ENCODE results near the gene PARP11.

- TF ChIP-seq CTCF (IDR thresholded peaks at IDR 0.05; ENCODE audit: insufficient read depth, low read length) (no peak), POLR2AphosphoS5 (IDR thresholded peaks at IDR 0.05; ENCODE audit: low read depth) (no peak), GABPA (IDR thresholded peaks at IDR 0.05; ENCODE audit: low read depth) (no peak), SPI1 (IDR thresholded peaks at IDR 0.05; ENCODE audit: borderline replicate concordance, low read depth) (no peak)
- TF ChIP-seq, protein P1, sequence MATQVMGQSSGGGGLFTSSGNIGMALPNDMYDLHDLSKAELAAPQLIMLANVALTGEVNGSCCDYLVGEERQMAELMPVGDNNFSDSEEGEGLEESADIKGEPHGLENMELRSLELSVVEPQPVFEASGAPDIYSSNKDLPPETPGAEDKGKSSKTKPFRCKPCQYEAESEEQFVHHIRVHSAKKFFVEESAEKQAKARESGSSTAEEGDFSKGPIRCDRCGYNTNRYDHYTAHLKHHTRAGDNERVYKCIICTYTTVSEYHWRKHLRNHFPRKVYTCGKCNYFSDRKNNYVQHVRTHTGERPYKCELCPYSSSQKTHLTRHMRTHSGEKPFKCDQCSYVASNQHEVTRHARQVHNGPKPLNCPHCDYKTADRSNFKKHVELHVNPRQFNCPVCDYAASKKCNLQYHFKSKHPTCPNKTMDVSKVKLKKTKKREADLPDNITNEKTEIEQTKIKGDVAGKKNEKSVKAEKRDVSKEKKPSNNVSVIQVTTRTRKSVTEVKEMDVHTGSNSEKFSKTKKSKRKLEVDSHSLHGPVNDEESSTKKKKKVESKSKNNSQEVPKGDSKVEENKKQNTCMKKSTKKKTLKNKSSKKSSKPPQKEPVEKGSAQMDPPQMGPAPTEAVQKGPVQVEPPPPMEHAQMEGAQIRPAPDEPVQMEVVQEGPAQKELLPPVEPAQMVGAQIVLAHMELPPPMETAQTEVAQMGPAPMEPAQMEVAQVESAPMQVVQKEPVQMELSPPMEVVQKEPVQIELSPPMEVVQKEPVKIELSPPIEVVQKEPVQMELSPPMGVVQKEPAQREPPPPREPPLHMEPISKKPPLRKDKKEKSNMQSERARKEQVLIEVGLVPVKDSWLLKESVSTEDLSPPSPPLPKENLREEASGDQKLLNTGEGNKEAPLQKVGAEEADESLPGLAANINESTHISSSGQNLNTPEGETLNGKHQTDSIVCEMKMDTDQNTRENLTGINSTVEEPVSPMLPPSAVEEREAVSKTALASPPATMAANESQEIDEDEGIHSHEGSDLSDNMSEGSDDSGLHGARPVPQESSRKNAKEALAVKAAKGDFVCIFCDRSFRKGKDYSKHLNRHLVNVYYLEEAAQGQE (IDR thresholded peaks at IDR 0.05; ENCODE audit: insufficient replicate concordance, low read depth), result no peak
These were observed 31.8 kb upstream of the PARP11 start for GRCh38 chr12:3904999-3905398.
